Endodermal cell (in vitro differentiated cells): ENCODE data around the gene FAM241B. TPM values are rescaled to one million over a fixed set of nuclear protein-coding genes. Genes with fewer than 3 reads are reported as not detected.
A peak's percentile ranks its signal among the peaks of the same experiment; 100 is the strongest.

Source experiments
- DNase-seq: peaks from one replicate; pipeline ENCODE4 v3.0.0-alpha.2; 2017
- H3K27ac ChIP-seq: 2 replicates; pipeline ENCODE4 v1.5.1; 2013; ENCODE audit warnings: mild to moderate bottlenecking, low read depth, low read length, moderate library complexity
- H3K27me3 ChIP-seq: 2 replicates; pipeline ENCODE4 v1.6.1; 2013; ENCODE audit warnings: mild to moderate bottlenecking, low read length, moderate library complexity; ENCODE audit not compliant: insufficient read depth, control insufficient read depth, poor library complexity, severe bottlenecking
- H3K36me3 ChIP-seq: 2 replicates; pipeline ENCODE4 v1.7.0; 2013; ENCODE audit warnings: mild to moderate bottlenecking, low read length, moderate library complexity; ENCODE audit not compliant: control insufficient read depth, insufficient read depth
- H3K4me1 ChIP-seq: one replicate; pipeline ENCODE4 v1.7.0; 2013; ENCODE audit warnings: low read length; ENCODE audit not compliant: control insufficient read depth, insufficient read depth
- H3K4me3 ChIP-seq: 2 replicates; pipeline ENCODE4 v1.5.1; 2013; ENCODE audit warnings: mild to moderate bottlenecking, low read length, moderate library complexity
- H3K9ac ChIP-seq: 2 replicates; pipeline ENCODE4 v1.6.1; 2013; ENCODE audit warnings: mild to moderate bottlenecking, low read length, moderate library complexity; ENCODE audit not compliant: poor library complexity, severe bottlenecking; ENCODE audit errors: extremely low read depth
- H3K9me3 ChIP-seq: 2 replicates; pipeline ENCODE4 v1.6.1; 2013; ENCODE audit warnings: mild to moderate bottlenecking, low read length, moderate library complexity; ENCODE audit not compliant: control insufficient read depth
- H3K27ac Mint-ChIP-seq: 2 replicates; pipeline ENCODE4 v1.8.0; 2020; ENCODE audit warnings: mixed read lengths
- H3K27me3 Mint-ChIP-seq: 2 replicates; pipeline ENCODE4 v1.8.0; 2021; ENCODE audit warnings: mild to moderate bottlenecking, mixed read lengths; ENCODE audit not compliant: insufficient read depth
- H3K36me3 Mint-ChIP-seq: 2 replicates; pipeline ENCODE4 v1.8.0; 2020; ENCODE audit warnings: low read depth, mixed read lengths
- H3K4me1 Mint-ChIP-seq: 2 replicates; pipeline ENCODE4 v1.8.0; 2020; ENCODE audit warnings: mixed read lengths
- H3K4me3 Mint-ChIP-seq: 2 replicates; pipeline ENCODE4 v1.8.0; 2020; ENCODE audit warnings: mild to moderate bottlenecking, moderate library complexity, mixed read lengths
- H3K9me3 Mint-ChIP-seq: 2 replicates; pipeline ENCODE4 v1.8.0; 2020; ENCODE audit warnings: mild to moderate bottlenecking, mixed read lengths
- WGBS, 2 experiments: methylation state at CpG; one replicate each; pipeline versions ENCODE4 v1.1.5 to v1.1.7; 2013; ENCODE audit warnings: missing lambda C conversion rate in 2 of 2, mixed read lengths in 1 of 2; ENCODE audit not compliant: insufficient coverage in 1 of 2, insufficient read length in 1 of 2; 5-methylcytosine and 5-hydroxymethylcytosine counted together
- total RNA-seq, 2 donors: library from RNA; stranded (reverse); fragmentation: NEBNext Ultra II Directional in 1 of 2; extraction: Animal tissue kit (Norgen Biotek cat#: 25700) in 1 of 2; gene quantifications; 2 replicates in 1 of 2; 3 replicates in 1 of 2; pipeline ENCODE4 v1.2.1, GENCODE V29; 2021
- TF ChIP-seq, protein P1 (sequence below): fragments of 200-600 bp; sonication (generic); conservative IDR thresholded peaks from 2 replicates; pipeline ENCODE4 v1.5.0; 2021; ENCODE audit warnings: antibody characterized with exemption, mild to moderate bottlenecking

FAM241B gene
- total RNA-seq, 2 donors from 2014 or later = 27.1 to 42.0 TPM

DNA sequence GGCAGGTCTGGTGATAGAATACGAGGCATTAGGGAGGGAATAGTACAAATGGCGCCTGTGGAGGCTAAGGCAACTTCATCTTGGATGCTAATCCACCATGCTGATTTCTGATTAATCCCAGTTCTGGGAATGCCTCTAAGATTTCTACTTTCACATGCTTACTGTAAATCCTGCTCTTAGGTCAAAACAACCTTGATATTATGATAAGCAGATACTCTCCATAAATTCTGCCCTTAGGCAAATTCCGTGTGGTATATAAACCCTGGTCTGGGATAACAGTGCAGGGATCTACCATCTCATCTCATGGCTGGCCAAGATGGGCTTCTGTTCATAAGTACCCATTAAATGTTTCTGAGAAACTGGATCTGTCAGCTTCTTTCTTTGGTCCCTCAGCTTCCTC is 45.4 kb upstream of the FAM241B start:
- Histone ChIP-seq H3K36me3 (no peaks in the 10 kb centered on the region), H3K9me3 (no peaks in the 10 kb centered on the region), H3K27me3 (peaks cover 84% of the 10 kb centered on the region), H3K4me1 (no peaks in the 10 kb centered on the region), H3K27ac (no peak overlapping the region), H3K9ac (no peak overlapping the region), H3K4me3 (no peak overlapping the region)
- Mint-ChIP-seq H3K36me3 (no peaks in the 10 kb centered on the region), H3K9me3 (no peaks in the 10 kb centered on the region), H3K27me3 (peaks cover 35% of the 10 kb centered on the region), H3K27ac (no peak overlapping the region), H3K4me1 (peaks cover 1% of the 10 kb centered on the region), H3K4me3 (no peak overlapping the region)
- 88 to 91% methylated on average over 3 of the region's 3 CpGs for WGBS, 2 experiments
- TF ChIP-seq, protein P1, sequence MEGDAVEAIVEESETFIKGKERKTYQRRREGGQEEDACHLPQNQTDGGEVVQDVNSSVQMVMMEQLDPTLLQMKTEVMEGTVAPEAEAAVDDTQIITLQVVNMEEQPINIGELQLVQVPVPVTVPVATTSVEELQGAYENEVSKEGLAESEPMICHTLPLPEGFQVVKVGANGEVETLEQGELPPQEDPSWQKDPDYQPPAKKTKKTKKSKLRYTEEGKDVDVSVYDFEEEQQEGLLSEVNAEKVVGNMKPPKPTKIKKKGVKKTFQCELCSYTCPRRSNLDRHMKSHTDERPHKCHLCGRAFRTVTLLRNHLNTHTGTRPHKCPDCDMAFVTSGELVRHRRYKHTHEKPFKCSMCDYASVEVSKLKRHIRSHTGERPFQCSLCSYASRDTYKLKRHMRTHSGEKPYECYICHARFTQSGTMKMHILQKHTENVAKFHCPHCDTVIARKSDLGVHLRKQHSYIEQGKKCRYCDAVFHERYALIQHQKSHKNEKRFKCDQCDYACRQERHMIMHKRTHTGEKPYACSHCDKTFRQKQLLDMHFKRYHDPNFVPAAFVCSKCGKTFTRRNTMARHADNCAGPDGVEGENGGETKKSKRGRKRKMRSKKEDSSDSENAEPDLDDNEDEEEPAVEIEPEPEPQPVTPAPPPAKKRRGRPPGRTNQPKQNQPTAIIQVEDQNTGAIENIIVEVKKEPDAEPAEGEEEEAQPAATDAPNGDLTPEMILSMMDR = no peak
- DNase-seq = no peak

DNA sequence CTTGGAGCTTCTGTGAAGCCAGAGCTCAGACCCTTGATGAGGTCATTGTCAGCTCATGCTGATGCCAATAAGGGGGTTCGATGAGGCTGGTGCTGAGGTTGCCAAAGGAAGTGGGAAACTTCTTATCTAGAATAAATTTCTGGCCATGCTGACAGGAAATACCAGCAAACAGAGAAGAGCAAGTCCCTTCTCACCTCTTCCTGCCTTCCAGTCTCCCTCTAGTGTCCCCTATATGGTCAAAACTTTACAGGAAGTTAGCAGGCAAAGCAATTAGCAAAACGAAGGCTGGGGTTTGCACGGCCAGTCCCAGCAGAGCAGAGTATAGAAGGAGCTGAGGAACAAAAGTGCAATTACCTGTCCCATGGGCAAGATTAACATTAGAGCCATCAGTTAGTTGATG is 41.7 kb upstream of the FAM241B start:
- TF ChIP-seq, protein P1 = peak; percentile 34
- peaks cover 1% of the 10 kb centered on the region for H3K4me1 Mint-ChIP-seq
- H3K9me3 ChIP-seq = no peaks in the 10 kb centered on the region
- H3K4me3 Mint-ChIP-seq = no peak overlapping the region
- no peak for DNase-seq
- no peak overlapping the region for H3K9ac ChIP-seq
- no peaks in the 10 kb centered on the region for H3K36me3 Mint-ChIP-seq
- H3K9me3 Mint-ChIP-seq = no peaks in the 10 kb centered on the region
- H3K27me3 Mint-ChIP-seq = peaks cover 14% of the 10 kb centered on the region
- H3K27ac ChIP-seq = no peak overlapping the region
- no peaks in the 10 kb centered on the region for H3K36me3 ChIP-seq
- no peak overlapping the region for H3K27ac Mint-ChIP-seq
- H3K4me3 ChIP-seq = no peak overlapping the region
- no peaks in the 10 kb centered on the region for H3K4me1 ChIP-seq
- H3K27me3 ChIP-seq = peaks cover 47% of the 10 kb centered on the region
- WGBS, 2 experiments = 61 to 67% methylated on average over 3 of the region's 3 CpGs

DNA sequence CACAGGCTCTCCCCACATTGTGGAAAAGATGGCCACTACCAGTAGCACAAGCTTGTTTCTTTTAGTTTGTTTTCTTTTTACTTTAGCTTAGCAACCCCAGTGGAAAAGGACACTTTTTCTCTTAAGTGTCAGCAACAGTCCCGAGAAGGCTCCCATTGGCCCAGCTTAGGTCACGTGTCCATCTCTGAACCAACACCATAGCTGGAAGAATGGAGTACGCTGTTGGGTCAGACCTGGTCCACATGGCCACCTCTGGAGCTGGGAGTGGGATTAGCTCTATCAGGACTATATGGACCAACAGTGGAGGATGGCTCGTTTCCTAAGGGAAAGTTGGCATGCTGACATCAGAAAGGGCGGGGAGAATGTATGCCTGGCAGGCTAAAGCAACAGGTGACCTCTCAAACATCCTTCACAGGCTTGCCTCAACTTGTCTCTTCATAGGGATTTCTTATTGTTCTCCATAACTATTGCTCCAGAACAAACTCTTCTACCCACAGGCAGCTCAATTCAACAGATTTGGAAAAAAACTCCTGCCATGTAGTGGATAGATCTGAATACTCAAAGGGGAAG is 29.2 kb upstream of the FAM241B start:
- Histone ChIP-seq H3K9me3 (peaks cover 19% of the 10 kb centered on the region), H3K4me1 (no peaks in the 10 kb centered on the region), H3K9ac (no peak overlapping the region), H3K27me3 (no peaks in the 10 kb centered on the region), H3K4me3 (no peak overlapping the region), H3K27ac (no peak overlapping the region), H3K36me3 (no peaks in the 10 kb centered on the region)
- peaks cover 15% of the 10 kb centered on the region for H3K9me3 Mint-ChIP-seq
- TF ChIP-seq, protein P1 = no peak
- H3K27me3 Mint-ChIP-seq = peaks cover 35% of the 10 kb centered on the region
- WGBS, 2 experiments = 88 to 94% methylated on average over 4 to 5 of the region's 5 CpGs
- H3K4me3 Mint-ChIP-seq = no peak overlapping the region
- no peak overlapping the region for H3K27ac Mint-ChIP-seq
- no peak for DNase-seq
- H3K36me3 Mint-ChIP-seq = no peaks in the 10 kb centered on the region
- no peaks in the 10 kb centered on the region for H3K4me1 Mint-ChIP-seq
